SK-N-MC (cell line): ENCODE results near the gene LRRTM4.

ENCODE experiments used
- EZH2 ChIP-seq: fragments of 200-600 bp; sonication (generic); IDR thresholded peaks from one replicate; pipeline ENCODE4 v1.6.1; 2017; ENCODE audit warnings: antibody characterized with exemption
- FOXP2 ChIP-seq: optimal IDR thresholded peaks from 2 replicates; pipeline ENCODE3; 2011; ENCODE audit warnings: mild to moderate bottlenecking, moderate library complexity; ENCODE audit not compliant: insufficient read depth; ENCODE audit errors: extremely low read length, control extremely low read depth
- POLR2AphosphoS5 ChIP-seq: IDR thresholded peaks from 2 replicates; pipeline ENCODE4 v1.6.1; 2012; ENCODE audit warnings: mild to moderate bottlenecking, low read depth, low read length, borderline replicate concordance

DNA sequence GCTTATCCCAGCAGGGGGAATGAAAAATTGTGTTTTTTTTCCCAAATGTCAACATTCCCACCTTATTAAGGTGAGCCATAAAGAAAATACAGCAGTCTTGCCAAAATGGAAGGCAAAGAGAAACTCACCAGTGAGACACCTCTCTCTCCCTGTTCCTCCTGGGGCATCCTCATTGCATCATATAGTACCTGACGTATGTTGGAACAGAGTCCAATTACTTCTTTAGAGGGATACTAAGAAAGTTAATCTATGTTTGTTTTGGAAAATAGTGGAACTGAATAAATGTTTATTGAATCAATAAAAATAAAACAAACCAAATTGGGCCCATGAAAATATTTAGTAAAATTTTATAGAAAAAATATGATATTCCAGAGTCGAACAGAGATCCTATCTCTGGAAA lies 700.4 kb downstream of the LRRTM4 start:
- TF ChIP-seq POLR2AphosphoS5 (no peak), EZH2 (no peak), FOXP2 (no peak)
